Endothelial cell of umbilical vein (primary cell): ENCODE data around the gene CPNE8.

Experiments used
- CTCF ChIP-seq, 2 donors: IDR thresholded peaks; 1 replicate in 1 of 2; 2 replicates in 1 of 2; pipeline ENCODE4 v1.5.1; 2011; ENCODE audit warnings: low read length in 2 of 2, mild to moderate bottlenecking in 2 of 2, moderate library complexity in 2 of 2, control low read depth in 1 of 2, inconsistent platforms in 1 of 2, low read depth in 1 of 2; ENCODE audit not compliant: insufficient read depth in 1 of 2; ENCODE audit errors: extremely low read depth in 1 of 2
- EZH2 ChIP-seq: IDR thresholded peaks from 2 replicates; pipeline ENCODE4 v1.6.1; 2012; ENCODE audit warnings: borderline replicate concordance, low read depth, mild to moderate bottlenecking, moderate library complexity, low read length, inconsistent platforms; ENCODE audit not compliant: severe bottlenecking
- FOS ChIP-seq: IDR thresholded peaks from 2 replicates; pipeline ENCODE4 v1.6.1; 2011; ENCODE audit warnings: mild to moderate bottlenecking, low read length, moderate library complexity, borderline replicate concordance; ENCODE audit not compliant: insufficient read depth
- GATA2 ChIP-seq: IDR thresholded peaks from 2 replicates; pipeline ENCODE4 v1.7.0; 2011; ENCODE audit warnings: low read depth, mild to moderate bottlenecking, moderate library complexity, mixed read lengths, low read length; ENCODE audit not compliant: insufficient read length, insufficient read depth
- JUN ChIP-seq: IDR thresholded peaks from 2 replicates; pipeline ENCODE4 v1.6.1; 2011; ENCODE audit warnings: borderline replicate concordance, low read depth; ENCODE audit not compliant: insufficient read length, insufficient read depth
- MAX ChIP-seq: IDR thresholded peaks from 2 replicates; pipeline ENCODE4 v1.6.1; 2011; ENCODE audit not compliant: insufficient read depth, insufficient read length
- MYC ChIP-seq: IDR thresholded peaks from one replicate; pipeline ENCODE4 v1.6.1; 2011; ENCODE audit warnings: mild to moderate bottlenecking, low read depth, low read length
- POLR2A ChIP-seq: IDR thresholded peaks from 2 replicates; pipeline ENCODE4 v1.6.1; 2012; ENCODE audit warnings: low read depth, mild to moderate bottlenecking, control low read depth, low read length
- POLR2AphosphoS5 ChIP-seq: IDR thresholded peaks from 2 replicates; pipeline ENCODE4 v1.6.1; 2012; ENCODE audit warnings: low read depth, mild to moderate bottlenecking, control low read depth, low read length, moderate library complexity; ENCODE audit not compliant: insufficient read depth

- TF ChIP-seq CTCF (IDR thresholded peaks at IDR 0.05; ENCODE audit: extremely low read depth in 1 of 2, insufficient read depth in 1 of 2, low read depth in 1 of 2, low read length in 2 of 2) (no peak), EZH2 (no peak), FOS (no peak), POLR2A (no peak), POLR2AphosphoS5 (no peak), MAX (no peak), MYC (no peak), JUN (no peak), GATA2 (no peak)
Observed at GRCh38 chr12:38878986-38879385, 26.4 kb downstream of the CPNE8 start.
